ENCODE results near the gene GPN2.

GPN2 gene

DNA sequence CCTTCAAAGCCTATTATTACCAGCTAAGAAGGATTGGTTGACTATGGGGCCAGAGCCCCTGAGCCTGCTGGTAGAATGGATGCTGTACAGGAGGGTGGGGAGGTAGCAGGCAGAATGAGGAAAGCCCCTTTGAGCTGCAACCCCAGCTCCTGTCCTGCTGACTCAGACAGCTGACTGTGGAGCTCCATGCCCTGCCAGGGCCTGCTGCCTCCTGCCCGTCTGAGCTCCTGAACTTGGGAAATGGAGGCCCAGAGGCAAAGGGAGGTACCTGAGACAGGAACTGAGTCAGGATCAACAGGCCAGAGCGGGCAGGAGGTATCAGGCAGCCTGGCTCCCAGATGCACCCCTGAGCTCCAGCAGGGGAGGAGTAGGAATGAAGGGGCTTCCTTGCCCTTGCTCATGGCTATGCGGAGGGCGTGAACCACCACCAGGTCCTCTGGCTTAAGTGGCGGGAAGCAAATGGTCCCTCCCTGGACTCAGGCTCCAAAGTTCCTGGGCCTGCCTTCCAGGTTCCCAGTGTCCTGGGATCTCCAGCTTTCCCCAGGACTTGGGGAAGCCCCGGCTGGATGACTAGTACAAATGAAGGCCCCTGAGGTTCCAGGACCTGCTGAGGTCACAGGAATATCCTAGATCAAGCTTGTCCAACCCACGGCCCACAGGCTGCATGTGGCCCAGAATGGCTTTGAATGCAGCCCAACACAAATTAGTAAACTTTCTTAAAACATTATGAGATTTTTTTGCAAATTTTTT lies 31.0 kb downstream of the GPN2 start:
- TF ChIP-seq, protein P1, sequence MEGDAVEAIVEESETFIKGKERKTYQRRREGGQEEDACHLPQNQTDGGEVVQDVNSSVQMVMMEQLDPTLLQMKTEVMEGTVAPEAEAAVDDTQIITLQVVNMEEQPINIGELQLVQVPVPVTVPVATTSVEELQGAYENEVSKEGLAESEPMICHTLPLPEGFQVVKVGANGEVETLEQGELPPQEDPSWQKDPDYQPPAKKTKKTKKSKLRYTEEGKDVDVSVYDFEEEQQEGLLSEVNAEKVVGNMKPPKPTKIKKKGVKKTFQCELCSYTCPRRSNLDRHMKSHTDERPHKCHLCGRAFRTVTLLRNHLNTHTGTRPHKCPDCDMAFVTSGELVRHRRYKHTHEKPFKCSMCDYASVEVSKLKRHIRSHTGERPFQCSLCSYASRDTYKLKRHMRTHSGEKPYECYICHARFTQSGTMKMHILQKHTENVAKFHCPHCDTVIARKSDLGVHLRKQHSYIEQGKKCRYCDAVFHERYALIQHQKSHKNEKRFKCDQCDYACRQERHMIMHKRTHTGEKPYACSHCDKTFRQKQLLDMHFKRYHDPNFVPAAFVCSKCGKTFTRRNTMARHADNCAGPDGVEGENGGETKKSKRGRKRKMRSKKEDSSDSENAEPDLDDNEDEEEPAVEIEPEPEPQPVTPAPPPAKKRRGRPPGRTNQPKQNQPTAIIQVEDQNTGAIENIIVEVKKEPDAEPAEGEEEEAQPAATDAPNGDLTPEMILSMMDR (IDR thresholded peaks at IDR 0.05; ENCODE audit: unreplicated experiment in 3 of 3): no peak
- Mint-ChIP-seq H3K4me3 (no peak overlapping the region), H3K4me1 (peaks cover 19% of the 10 kb centered on the region), H3K36me3 (ENCODE audit: low read depth) (no peaks in the 10 kb centered on the region), H3K9me3 (no peaks in the 10 kb centered on the region), H3K27me3 (ENCODE audit: low read depth) (peaks cover 7% of the 10 kb centered on the region), H3K27ac (no peak overlapping the region)

DNA sequence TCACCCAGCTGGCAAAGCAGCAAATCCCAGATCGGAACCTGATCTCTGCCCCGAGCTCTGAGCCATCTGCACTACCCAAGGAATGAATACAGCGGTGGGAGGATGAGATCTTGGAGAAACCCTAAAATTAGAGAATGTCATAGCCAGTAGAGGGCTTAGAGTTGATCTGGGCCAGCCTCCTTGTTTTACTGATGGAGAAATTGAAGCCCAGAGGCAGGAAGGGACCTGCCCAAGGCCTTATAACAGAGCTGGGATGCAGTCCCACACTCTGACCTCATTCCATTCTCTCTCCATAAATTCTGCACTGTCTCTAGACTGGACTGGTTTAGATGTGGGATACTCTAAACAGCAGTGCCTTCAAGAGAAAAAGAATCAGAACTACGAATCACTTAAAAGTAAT lies 31.9 kb downstream of the GPN2 start:
- Mint-ChIP-seq H3K27ac (peak overlapping the region in 2 of 3 experiments; percentile 7 to 9), H3K4me3 (no peak overlapping the region), H3K36me3 (ENCODE audit: low read depth) (peaks cover 5% of the 10 kb centered on the region), H3K4me1 (peaks cover 18% of the 10 kb centered on the region), H3K27me3 (ENCODE audit: low read depth) (peaks cover 7% of the 10 kb centered on the region), H3K9me3 (no peaks in the 10 kb centered on the region)
- TF ChIP-seq, protein P1 (IDR thresholded peaks at IDR 0.05; ENCODE audit: unreplicated experiment in 3 of 3): no peak

DNA sequence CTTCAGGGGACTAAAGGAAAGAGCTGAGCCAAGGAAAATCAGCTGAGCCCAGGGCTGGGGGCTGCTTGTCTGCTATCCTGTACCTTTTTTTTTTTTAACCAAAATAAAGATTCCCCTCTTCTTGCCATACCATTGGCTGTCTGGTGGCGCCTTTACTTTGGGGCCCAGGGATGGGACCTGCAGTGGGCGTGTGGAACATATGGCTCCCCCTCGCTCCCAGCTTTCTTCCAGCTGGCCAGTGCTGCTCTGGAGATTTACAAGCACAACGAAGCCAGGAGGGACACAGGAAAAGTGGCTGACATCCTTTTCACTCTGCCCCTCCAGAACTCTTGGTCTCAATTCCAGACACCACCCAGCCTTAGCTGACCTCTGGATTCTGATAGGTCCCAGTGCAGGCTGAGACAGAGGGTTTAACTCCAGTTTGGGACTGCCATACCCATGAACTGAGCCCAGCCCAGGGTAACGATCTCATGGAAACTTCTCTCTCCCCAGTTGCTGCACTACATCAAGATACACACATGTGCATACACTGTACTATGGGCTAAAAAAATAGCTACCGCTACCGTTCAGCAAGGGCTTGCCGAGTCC lies 32.5 kb downstream of the GPN2 start:
- Mint-ChIP-seq H3K27me3 (ENCODE audit: low read depth) (peaks cover 7% of the 10 kb centered on the region), H3K36me3 (ENCODE audit: low read depth) (peaks cover 11% of the 10 kb centered on the region), H3K27ac (peak overlapping the region in 2 of 3 experiments; percentile 9 to 46), H3K4me1 (peaks cover 18% of the 10 kb centered on the region), H3K4me3 (no peak overlapping the region), H3K9me3 (no peaks in the 10 kb centered on the region)
- TF ChIP-seq, protein P1 (IDR thresholded peaks at IDR 0.05; ENCODE audit: unreplicated experiment in 3 of 3): no peak

DNA sequence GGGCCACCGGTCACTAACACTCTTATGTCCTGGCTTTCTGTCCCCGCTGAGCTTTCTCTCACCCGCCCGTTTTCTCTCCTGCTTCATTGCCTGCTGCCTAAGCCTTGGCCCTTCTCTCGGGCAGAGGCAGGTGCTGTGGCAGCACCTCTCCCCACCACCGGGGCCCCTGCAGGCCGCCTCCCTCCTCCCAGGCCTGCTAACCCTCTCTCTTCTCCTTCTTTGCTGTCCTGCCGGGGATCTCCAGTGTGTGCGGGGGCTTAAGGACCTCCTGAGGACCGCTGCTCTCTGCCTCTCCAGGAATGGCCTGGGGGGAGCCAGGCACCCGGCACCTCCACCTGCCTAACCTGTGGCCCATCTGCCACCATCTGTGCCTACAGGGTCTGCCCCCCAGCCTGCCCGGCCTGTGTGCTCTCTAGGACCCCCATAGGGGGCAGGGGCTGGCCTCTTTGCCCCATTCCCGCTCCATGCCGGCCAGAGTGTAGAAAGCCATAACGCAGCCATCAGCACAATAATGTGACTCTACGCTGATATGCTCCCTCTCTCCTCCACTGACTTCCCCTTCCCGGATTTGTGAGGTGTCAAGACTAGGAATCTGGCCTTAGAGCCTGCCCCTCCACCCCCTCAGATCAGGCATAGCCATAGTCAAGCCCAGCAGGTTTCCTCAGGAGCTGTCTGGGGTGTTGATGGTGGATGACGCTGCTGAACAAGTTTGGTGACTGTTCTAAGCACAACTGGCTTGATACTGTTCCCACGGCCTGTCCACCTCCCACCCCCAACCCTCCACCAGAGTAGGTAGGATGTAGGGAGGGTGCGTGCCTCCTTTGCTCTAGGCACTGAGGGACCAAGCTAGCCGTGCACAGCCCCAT lies 33.2 kb downstream of the GPN2 start:
- TF ChIP-seq, protein P1 (IDR thresholded peaks at IDR 0.05; ENCODE audit: unreplicated experiment in 3 of 3): no peak
- peaks cover 7% of the 10 kb centered on the region for H3K27me3 Mint-ChIP-seq (ENCODE audit: low read depth)
- no peaks in the 10 kb centered on the region for H3K9me3 Mint-ChIP-seq
- peaks cover 14% of the 10 kb centered on the region for H3K4me1 Mint-ChIP-seq
- H3K27ac Mint-ChIP-seq: peak overlapping the region in 1 of 3 experiments; percentile 46
- H3K36me3 Mint-ChIP-seq (ENCODE audit: low read depth): peaks cover 18% of the 10 kb centered on the region
- no peak overlapping the region for H3K4me3 Mint-ChIP-seq

DNA sequence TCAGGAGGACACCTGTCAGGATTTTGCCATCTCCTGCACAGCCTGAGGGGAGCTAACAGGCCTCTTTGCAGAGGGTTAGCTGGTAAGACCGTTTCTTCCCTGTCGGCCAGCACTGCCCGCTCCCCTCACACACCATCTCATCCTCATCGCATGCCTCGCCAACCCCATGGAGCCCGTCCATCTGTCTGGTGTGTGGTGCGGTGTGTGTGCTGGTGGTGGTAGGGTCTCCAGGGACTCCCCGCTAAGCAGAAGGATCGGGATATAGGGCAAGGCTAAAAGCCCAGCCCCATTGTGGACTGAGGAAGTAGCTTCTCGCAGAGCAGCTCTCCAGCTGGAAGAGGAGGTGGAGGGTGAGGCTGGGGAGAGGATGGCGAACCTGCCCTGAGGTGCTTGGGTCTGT lies 33.9 kb downstream of the GPN2 start:
- H3K4me3 Mint-ChIP-seq: no peak overlapping the region
- H3K27ac Mint-ChIP-seq: no peak overlapping the region
- TF ChIP-seq, protein P1 (IDR thresholded peaks at IDR 0.05; ENCODE audit: unreplicated experiment in 3 of 3): no peak
- peaks cover 14% of the 10 kb centered on the region for H3K4me1 Mint-ChIP-seq
- no peaks in the 10 kb centered on the region for H3K9me3 Mint-ChIP-seq
- peaks cover 24% of the 10 kb centered on the region for H3K36me3 Mint-ChIP-seq (ENCODE audit: low read depth)
- peaks cover 5% of the 10 kb centered on the region for H3K27me3 Mint-ChIP-seq (ENCODE audit: low read depth)
